HG03196 (cell line): Measurements from ENCODE around the gene SLC4A1AP.

Experiments used
- ATAC-seq: cut with Tn5 transposase; IDR thresholded peaks from one replicate; pipeline ENCODE4 v1.9.1; 2021; ENCODE audit not compliant: unreplicated experiment

The SLC4A1AP gene

GRCh38 chr2:27697660-27698059 lies 34.0 kb downstream of the SLC4A1AP start:
- ATAC-seq, result no peak

- ATAC-seq, result no peak
Observed at GRCh38 chr2:27701676-27702075, 38.0 kb downstream of the SLC4A1AP start.

DNA sequence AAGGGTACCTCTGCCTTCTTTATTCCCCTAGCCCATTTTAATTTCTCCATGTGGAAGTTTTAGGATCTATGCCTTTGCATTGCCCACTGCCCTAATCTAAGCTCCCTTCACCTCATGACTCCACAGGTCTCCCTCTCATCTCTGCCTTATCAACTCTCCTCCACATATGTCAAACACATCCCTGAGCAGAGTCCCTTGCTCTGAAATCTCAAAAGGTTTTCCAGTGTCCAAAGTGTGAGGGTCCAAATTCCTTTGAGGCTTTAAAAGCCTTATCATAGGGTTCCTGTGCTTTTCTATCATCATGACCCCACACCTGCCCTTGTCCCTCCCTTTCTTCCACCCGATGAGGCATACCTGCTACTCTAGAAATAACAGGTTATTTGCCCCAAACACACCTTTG lies 38.6 kb downstream of the SLC4A1AP start:
- no peak for ATAC-seq

GRCh38 chr2:27703638-27704341 lies 40.1 kb downstream of the SLC4A1AP start:
- ATAC-seq, result no peak

GRCh38 chr2:27704342-27704876 lies 40.7 kb downstream of the SLC4A1AP start:
- ATAC-seq, result no peak

DNA sequence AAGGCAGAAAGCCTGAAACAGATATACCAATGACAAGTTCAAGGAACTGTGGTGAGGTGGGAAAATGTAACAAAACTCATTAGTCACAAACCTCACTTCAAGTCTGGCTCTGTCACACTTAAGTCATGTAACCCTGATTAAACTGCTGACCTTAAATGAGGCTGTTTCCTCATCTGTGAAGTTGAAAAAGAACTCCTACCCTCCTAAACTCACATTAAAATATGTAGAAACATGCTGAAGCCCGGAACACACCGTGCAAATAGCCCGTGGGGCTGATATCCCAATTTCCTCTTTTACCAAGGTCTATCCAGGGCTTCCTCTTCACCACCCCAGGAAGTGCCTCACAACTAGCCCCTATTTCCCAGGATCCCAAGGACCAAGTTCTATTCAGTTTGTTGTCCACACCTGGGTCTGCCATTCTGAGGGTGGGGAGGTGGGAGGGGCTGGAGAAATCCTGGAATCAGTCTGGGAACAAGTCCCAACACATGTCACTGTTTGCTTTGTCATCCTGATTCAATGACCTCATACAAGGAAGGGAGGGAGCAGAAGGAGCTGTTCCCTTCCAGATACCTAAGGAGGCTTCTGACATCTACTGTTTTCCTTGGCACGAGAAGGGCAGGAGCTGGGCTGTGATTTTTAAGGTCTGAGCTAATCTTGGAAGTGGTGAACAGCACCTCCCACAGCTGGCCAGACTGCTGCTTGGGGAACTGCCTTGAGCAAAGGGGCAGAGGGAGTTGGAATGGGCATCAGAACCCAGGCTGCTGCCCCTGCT lies 42.3 kb downstream of the SLC4A1AP start:
- ATAC-seq, result no peak

- no peak for ATAC-seq
Observed at GRCh38 chr2:27707462-27708256, 44.0 kb downstream of the SLC4A1AP start.

GRCh38 chr2:27708257-27708654 lies 44.6 kb downstream of the SLC4A1AP start:
- ATAC-seq, result no peak

DNA sequence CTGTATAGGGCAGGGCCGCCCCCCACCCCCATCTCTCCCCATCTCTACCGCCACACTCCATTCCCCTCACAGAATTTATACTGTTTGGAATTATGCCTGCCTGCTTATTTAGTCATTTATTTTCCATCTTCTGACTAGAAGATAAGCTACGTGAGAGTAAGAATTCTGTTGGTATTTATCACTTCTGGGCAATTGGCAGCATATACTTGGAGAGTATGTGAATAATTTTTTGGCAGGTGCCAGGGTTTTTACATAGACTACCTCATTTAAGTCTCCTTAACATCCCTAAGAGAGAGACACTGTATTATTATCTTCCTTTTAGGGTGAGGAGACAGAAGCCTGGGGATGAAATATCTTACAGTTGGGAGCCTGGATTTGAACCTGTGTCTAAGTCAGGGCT lies 45.0 kb downstream of the SLC4A1AP start:
- no peak for ATAC-seq

DNA sequence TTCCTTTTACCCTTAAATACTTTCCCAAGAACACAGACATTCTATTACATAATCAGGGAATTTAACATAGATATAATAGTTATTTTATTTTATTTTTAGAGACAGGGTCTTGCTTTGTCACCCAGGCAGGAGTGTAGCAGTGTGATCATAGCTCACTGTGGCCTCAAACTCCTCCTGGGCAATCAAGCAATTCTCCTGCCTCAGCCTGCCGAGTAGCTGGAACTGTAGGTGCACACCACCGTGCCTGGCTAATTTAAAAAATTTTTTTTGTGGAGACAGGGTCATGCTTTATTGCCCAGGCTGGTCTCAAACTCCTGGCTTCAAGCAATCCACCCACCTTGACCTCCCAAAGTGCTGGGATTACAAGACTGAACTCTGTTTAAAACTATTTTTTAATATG lies 45.6 kb downstream of the SLC4A1AP start:
- ATAC-seq, result no peak

DNA sequence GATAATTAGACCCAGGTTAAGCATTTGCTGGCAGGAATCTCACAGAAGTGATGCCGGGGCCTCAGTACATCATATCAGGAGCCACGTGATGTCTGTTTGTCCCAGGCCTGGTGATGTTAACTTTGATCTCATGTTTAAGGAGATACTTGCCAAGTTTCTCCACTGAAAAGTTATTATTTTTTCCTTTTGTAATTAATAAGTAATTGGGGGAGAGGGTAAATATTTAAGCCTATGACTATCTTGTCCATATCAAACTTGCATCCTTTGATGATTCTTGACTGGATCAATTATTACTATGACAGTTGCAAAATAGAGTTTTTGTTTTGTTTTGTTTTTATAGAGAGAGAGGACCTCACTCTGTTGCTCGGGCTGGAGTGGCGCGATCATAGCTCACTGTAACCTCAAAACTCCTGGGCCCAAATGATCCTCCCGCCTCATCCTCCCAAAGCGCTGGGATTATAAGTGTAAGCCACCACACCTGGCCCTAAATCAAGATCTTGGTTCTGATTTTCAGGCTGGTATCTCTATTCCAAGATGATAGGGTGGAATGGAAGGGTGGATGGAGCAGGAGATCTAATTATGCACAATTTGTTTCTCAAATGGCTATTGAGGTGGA lies 46.4 kb downstream of the SLC4A1AP start:
- ATAC-seq, result no peak

- ATAC-seq, result no peak
Observed at GRCh38 chr2:27710640-27711430, 47.1 kb downstream of the SLC4A1AP start.

DNA sequence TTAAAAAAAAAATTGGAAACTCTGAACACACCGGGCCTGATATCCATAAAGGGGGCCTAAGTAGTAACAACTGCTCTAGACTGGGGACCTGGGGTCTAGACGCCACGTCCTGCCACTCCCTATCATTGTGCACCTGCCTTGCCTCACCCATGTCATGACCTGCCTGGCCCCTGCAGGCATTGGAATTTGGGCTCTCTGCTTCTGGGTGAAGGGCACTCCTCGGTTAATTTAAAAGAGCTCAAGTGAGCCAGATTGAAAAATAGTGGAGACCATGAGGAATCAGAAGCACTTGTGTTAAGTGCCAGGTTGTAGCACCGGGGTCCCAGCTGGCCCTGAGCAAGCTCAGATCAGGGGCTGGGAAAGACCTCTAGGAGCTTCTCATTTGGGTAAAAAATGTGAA lies 48.1 kb downstream of the SLC4A1AP start:
- ATAC-seq, result no peak

DNA sequence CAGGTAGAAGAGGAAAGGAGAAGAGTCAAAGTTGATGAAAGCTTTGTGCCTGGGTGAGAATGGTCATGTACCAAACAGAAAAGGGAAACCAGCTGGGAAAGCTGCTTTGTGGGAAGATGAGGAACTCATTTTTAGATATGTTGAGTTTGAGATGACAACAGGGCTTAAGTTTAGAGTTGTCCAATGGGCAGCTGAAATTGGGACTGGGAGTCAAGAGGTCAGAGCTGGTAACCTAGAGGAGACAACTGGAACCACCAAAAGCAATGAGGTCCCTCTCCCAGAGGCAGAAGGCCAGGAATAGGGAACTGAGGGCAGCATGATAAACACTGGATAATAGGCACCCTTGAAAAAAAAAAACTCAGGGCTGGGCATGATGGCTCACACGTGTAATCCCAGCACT lies 48.8 kb downstream of the SLC4A1AP start:
- no peak for ATAC-seq

DNA sequence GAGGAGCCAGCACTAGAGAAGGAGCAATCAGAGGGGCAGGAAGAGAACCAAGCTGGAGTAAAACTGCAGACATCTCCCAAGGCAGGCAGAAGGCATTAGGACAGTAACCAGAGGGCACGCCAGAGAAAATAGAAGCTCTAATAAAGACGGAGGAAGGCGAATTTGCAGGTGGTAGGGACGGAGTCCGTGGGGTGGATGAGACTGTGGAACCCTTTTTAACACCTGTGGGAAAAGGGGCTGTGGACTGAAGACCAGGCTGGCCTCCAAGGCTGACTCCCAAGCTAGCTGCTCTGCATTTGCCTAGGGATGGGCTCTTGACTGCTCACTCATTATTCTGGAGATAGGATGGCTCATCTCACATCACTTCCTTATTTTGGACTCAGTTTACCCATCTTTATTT lies 49.5 kb downstream of the SLC4A1AP start:
- ATAC-seq, result no peak

GRCh38 chr2:27714053-27714452 lies 50.4 kb downstream of the SLC4A1AP start:
- no peak for ATAC-seq

DNA sequence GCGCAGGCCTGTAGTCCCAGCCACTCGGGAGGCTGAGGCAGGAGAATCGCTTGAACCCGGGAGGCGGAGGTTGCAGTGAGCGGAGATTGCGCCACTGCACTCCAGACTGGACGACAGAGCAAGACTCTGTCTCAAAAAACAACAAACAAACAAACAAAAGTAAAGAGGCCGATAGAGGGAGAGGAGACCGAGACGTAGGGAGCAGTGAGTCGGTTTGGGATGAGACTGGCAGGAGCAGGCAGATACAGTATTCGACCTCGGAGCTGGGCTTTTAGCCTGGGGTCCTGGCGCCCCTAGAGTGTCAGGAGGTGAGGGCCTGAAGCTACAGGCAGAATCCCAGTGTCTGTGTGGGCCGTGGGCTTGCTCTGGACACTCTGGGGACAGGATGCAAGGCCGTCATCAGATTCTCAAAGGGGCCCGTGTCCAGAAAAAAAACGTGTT lies 51.2 kb downstream of the SLC4A1AP start:
- no peak for ATAC-seq

- ATAC-seq, result no peak
Observed at GRCh38 chr2:27715318-27716210, 51.9 kb downstream of the SLC4A1AP start.
